Stimulated activated naive CD8-positive, alpha-beta T cell treated with anti-CD3 and anti-CD28 coated beads, Interleukin-15, Interleukin-2, amounts not matched to agents 100 ng/mL and 50 ng/mL, for 24 hours (primary cell): ENCODE data around the gene CPAMD8.

Experiments
- H3K27ac Mint-ChIP-seq: one replicate; pipeline ENCODE4 v1.8.0; 2021; ENCODE audit warnings: mild to moderate bottlenecking, mixed read lengths
- H3K27me3 Mint-ChIP-seq: one replicate; pipeline ENCODE4 v1.8.0; 2021; ENCODE audit warnings: mixed read lengths
- H3K36me3 Mint-ChIP-seq: one replicate; pipeline ENCODE4 v1.8.0; 2021; ENCODE audit warnings: low read depth, mixed read lengths
- H3K4me1 Mint-ChIP-seq: one replicate; pipeline ENCODE4 v1.8.0; 2021; ENCODE audit warnings: low read depth, mixed read lengths
- H3K4me3 Mint-ChIP-seq: one replicate; pipeline ENCODE4 v1.8.0; 2021; ENCODE audit warnings: mild to moderate bottlenecking, mixed read lengths
- H3K9me3 Mint-ChIP-seq: one replicate; pipeline ENCODE4 v1.8.0; 2021; ENCODE audit warnings: mixed read lengths

Gene CPAMD8

GRCh38 chr19:16936901-16937300, 89.7 kb downstream of the CPAMD8 start:
- Mint-ChIP-seq H3K36me3 (no peaks in the 10 kb centered on the region), H3K9me3 (peaks cover 20% of the 10 kb centered on the region), H3K27me3 (no peaks in the 10 kb centered on the region), H3K4me3 (no peak overlapping the region), H3K4me1 (no peaks in the 10 kb centered on the region), H3K27ac (no peak overlapping the region)

GRCh38 chr19:16934489-16934888, 92.1 kb downstream of the CPAMD8 start:
- H3K4me1 Mint-ChIP-seq: no peaks in the 10 kb centered on the region
- no peak overlapping the region for H3K4me3 Mint-ChIP-seq
- no peaks in the 10 kb centered on the region for H3K36me3 Mint-ChIP-seq
- peaks cover 20% of the 10 kb centered on the region for H3K9me3 Mint-ChIP-seq
- H3K27me3 Mint-ChIP-seq: no peaks in the 10 kb centered on the region
- no peak overlapping the region for H3K27ac Mint-ChIP-seq

- Mint-ChIP-seq H3K27ac (no peak overlapping the region), H3K27me3 (peaks cover 3% of the 10 kb centered on the region), H3K36me3 (no peaks in the 10 kb centered on the region), H3K4me1 (no peaks in the 10 kb centered on the region), H3K4me3 (no peak overlapping the region), H3K9me3 (peaks cover 20% of the 10 kb centered on the region)
Measured at GRCh38 chr19:16931306-16931705, 95.3 kb downstream of the CPAMD8 start.

- Mint-ChIP-seq H3K27ac (no peak overlapping the region), H3K9me3 (peaks cover 20% of the 10 kb centered on the region), H3K4me3 (no peak overlapping the region), H3K27me3 (peaks cover 3% of the 10 kb centered on the region), H3K4me1 (no peaks in the 10 kb centered on the region), H3K36me3 (no peaks in the 10 kb centered on the region)
Measured at GRCh38 chr19:16930753-16931152, 95.9 kb downstream of the CPAMD8 start.

- H3K27me3 Mint-ChIP-seq: peaks cover 3% of the 10 kb centered on the region
- peaks cover 12% of the 10 kb centered on the region for H3K9me3 Mint-ChIP-seq
- H3K4me3 Mint-ChIP-seq: no peak overlapping the region
- H3K27ac Mint-ChIP-seq: no peak overlapping the region
- H3K36me3 Mint-ChIP-seq: no peaks in the 10 kb centered on the region
- H3K4me1 Mint-ChIP-seq: no peaks in the 10 kb centered on the region
Measured at GRCh38 chr19:16928916-16929315, 97.7 kb downstream of the CPAMD8 start.

GRCh38 chr19:16928351-16928750, 98.3 kb downstream of the CPAMD8 start:
- H3K27ac Mint-ChIP-seq: no peak overlapping the region
- no peaks in the 10 kb centered on the region for H3K4me1 Mint-ChIP-seq
- no peak overlapping the region for H3K4me3 Mint-ChIP-seq
- peaks cover 3% of the 10 kb centered on the region for H3K27me3 Mint-ChIP-seq
- peaks cover 6% of the 10 kb centered on the region for H3K9me3 Mint-ChIP-seq
- H3K36me3 Mint-ChIP-seq: no peaks in the 10 kb centered on the region

- Mint-ChIP-seq H3K27me3 (peaks cover 3% of the 10 kb centered on the region), H3K36me3 (no peaks in the 10 kb centered on the region), H3K27ac (no peak overlapping the region), H3K4me3 (no peak overlapping the region), H3K4me1 (no peaks in the 10 kb centered on the region), H3K9me3 (peaks cover 4% of the 10 kb centered on the region)
Measured at GRCh38 chr19:16927883-16928282, 98.7 kb downstream of the CPAMD8 start.

- Mint-ChIP-seq H3K27ac (no peak overlapping the region), H3K36me3 (no peaks in the 10 kb centered on the region)
Measured at GRCh38 chr19:16922949-16923348, 103.7 kb downstream of the CPAMD8 start.

GRCh38 chr19:16922592-16922934, 104.0 kb downstream of the CPAMD8 start:
- H3K4me3 Mint-ChIP-seq: no peak overlapping the region
- no peaks in the 10 kb centered on the region for H3K36me3 Mint-ChIP-seq
- peaks cover 4% of the 10 kb centered on the region for H3K9me3 Mint-ChIP-seq
- no peak overlapping the region for H3K27ac Mint-ChIP-seq
- H3K27me3 Mint-ChIP-seq: no peaks in the 10 kb centered on the region
- no peaks in the 10 kb centered on the region for H3K4me1 Mint-ChIP-seq

More at GRCh38 chr19:16922949-16923348, 103.7 kb downstream of the CPAMD8 start:
- H3K9me3 Mint-ChIP-seq: peaks cover 4% of the 10 kb centered on the region
- H3K27me3 Mint-ChIP-seq: no peaks in the 10 kb centered on the region
- no peak overlapping the region for H3K4me3 Mint-ChIP-seq
- no peaks in the 10 kb centered on the region for H3K4me1 Mint-ChIP-seq

GRCh38 chr19:16921766-16922591, 104.6 kb downstream of the CPAMD8 start:
- H3K4me1 Mint-ChIP-seq: no peaks in the 10 kb centered on the region
- no peaks in the 10 kb centered on the region for H3K36me3 Mint-ChIP-seq
- H3K4me3 Mint-ChIP-seq: no peak overlapping the region
- no peak overlapping the region for H3K27ac Mint-ChIP-seq
- peaks cover 4% of the 10 kb centered on the region for H3K9me3 Mint-ChIP-seq
- no peaks in the 10 kb centered on the region for H3K27me3 Mint-ChIP-seq

GRCh38 chr19:16920816-16921529, 105.6 kb downstream of the CPAMD8 start:
- Mint-ChIP-seq H3K36me3 (no peaks in the 10 kb centered on the region), H3K4me1 (no peaks in the 10 kb centered on the region), H3K4me3 (no peak overlapping the region), H3K27me3 (no peaks in the 10 kb centered on the region), H3K27ac (no peak overlapping the region), H3K9me3 (peaks cover 4% of the 10 kb centered on the region)

- no peaks in the 10 kb centered on the region for H3K9me3 Mint-ChIP-seq
- H3K27ac Mint-ChIP-seq: no peak overlapping the region
- no peaks in the 10 kb centered on the region for H3K27me3 Mint-ChIP-seq
- H3K36me3 Mint-ChIP-seq: no peaks in the 10 kb centered on the region
- no peak overlapping the region for H3K4me3 Mint-ChIP-seq
- no peaks in the 10 kb centered on the region for H3K4me1 Mint-ChIP-seq
Measured at GRCh38 chr19:16919496-16919895, 107.1 kb downstream of the CPAMD8 start.

GRCh38 chr19:16917401-16917800, 109.2 kb downstream of the CPAMD8 start:
- Mint-ChIP-seq H3K4me3 (no peak overlapping the region), H3K27me3 (no peaks in the 10 kb centered on the region), H3K27ac (no peak overlapping the region), H3K4me1 (no peaks in the 10 kb centered on the region), H3K9me3 (peaks cover 12% of the 10 kb centered on the region), H3K36me3 (peaks cover 14% of the 10 kb centered on the region)

GRCh38 chr19:16915734-16916133, 110.9 kb downstream of the CPAMD8 start:
- Mint-ChIP-seq H3K36me3 (peaks cover 14% of the 10 kb centered on the region), H3K4me3 (no peak overlapping the region), H3K27me3 (no peaks in the 10 kb centered on the region), H3K4me1 (no peaks in the 10 kb centered on the region), H3K9me3 (peaks cover 17% of the 10 kb centered on the region), H3K27ac (no peak overlapping the region)

- no peak overlapping the region for H3K27ac Mint-ChIP-seq
- H3K36me3 Mint-ChIP-seq: peaks cover 14% of the 10 kb centered on the region
- H3K4me3 Mint-ChIP-seq: no peak overlapping the region
- H3K4me1 Mint-ChIP-seq: no peaks in the 10 kb centered on the region
- H3K9me3 Mint-ChIP-seq: peaks cover 17% of the 10 kb centered on the region
- no peaks in the 10 kb centered on the region for H3K27me3 Mint-ChIP-seq
Measured at GRCh38 chr19:16915135-16915534, 111.5 kb downstream of the CPAMD8 start.
